ENCODE data around the gene CIAO2A. TPM values are rescaled to one million over a fixed set of nuclear protein-coding genes. Genes with fewer than 3 reads are reported as not detected.

Gene CIAO2A
- total RNA-seq, 6 experiments from 2014 or later = 46.5 to 61.1 (median 53.2) TPM

GRCh38 chr15:64072812-64073211 is 20.8 kb downstream of the CIAO2A start:
- Mint-ChIP-seq H3K27me3 (ENCODE audit: insufficient read depth) (no peaks in the 10 kb centered on the region), H3K9me3 (no peaks in the 10 kb centered on the region), H3K4me1 (ENCODE audit: low read depth) (peaks cover 42% of the 10 kb centered on the region), H3K27ac (peak overlapping the region; percentile 82), H3K36me3 (ENCODE audit: low read depth) (peaks cover 23% of the 10 kb centered on the region), H3K4me3 (peak overlapping the region; percentile 31; the same call in 1 of the 2 replicates)
- TF ChIP-seq CTCF (IDR thresholded peaks at IDR 0.05) = no peak
- DNase-seq = no peak

- H3K27ac Mint-ChIP-seq = peak overlapping the region; percentile 82
These were observed 21.5 kb downstream of the CIAO2A start for GRCh38 chr15:64071931-64072765.

GRCh38 chr15:64070965-64071851 is 22.4 kb downstream of the CIAO2A start:
- Mint-ChIP-seq H3K36me3 (ENCODE audit: low read depth) (peaks cover 23% of the 10 kb centered on the region), H3K4me3 (peak overlapping the region; percentile 6), H3K27ac (peak overlapping the region; percentile 82), H3K27me3 (ENCODE audit: insufficient read depth) (no peaks in the 10 kb centered on the region), H3K4me1 (ENCODE audit: low read depth) (peaks cover 49% of the 10 kb centered on the region), H3K9me3 (no peaks in the 10 kb centered on the region)
- DNase-seq = peak; percentile 84
- TF ChIP-seq CTCF (IDR thresholded peaks at IDR 0.05) = no peak

More at GRCh38 chr15:64071931-64072765, 21.5 kb downstream of the CIAO2A start:
- Mint-ChIP-seq H3K4me1 (ENCODE audit: low read depth) (peaks cover 49% of the 10 kb centered on the region), H3K4me3 (peak overlapping the region; percentile 31), H3K27me3 (ENCODE audit: insufficient read depth) (no peaks in the 10 kb centered on the region), H3K9me3 (no peaks in the 10 kb centered on the region), H3K36me3 (ENCODE audit: low read depth) (peaks cover 23% of the 10 kb centered on the region)
- no peak for DNase-seq
- no peak for TF ChIP-seq CTCF (IDR thresholded peaks at IDR 0.05)

- Mint-ChIP-seq H3K9me3 (no peaks in the 10 kb centered on the region), H3K27me3 (ENCODE audit: insufficient read depth) (no peaks in the 10 kb centered on the region), H3K36me3 (ENCODE audit: low read depth) (peaks cover 22% of the 10 kb centered on the region), H3K4me3 (no peak overlapping the region), H3K27ac (peak overlapping the region; percentile 9; the same call in 1 of the 2 replicates), H3K4me1 (ENCODE audit: low read depth) (peaks cover 49% of the 10 kb centered on the region)
- DNase-seq = no peak
- no peak for TF ChIP-seq CTCF (IDR thresholded peaks at IDR 0.05)
These were observed 23.5 kb downstream of the CIAO2A start for GRCh38 chr15:64070106-64070505.

GRCh38 chr15:64068133-64068532 is 25.5 kb downstream of the CIAO2A start:
- H3K27me3 Mint-ChIP-seq (ENCODE audit: insufficient read depth) = no peaks in the 10 kb centered on the region
- no peak overlapping the region for H3K4me3 Mint-ChIP-seq
- DNase-seq = no peak
- TF ChIP-seq CTCF (IDR thresholded peaks at IDR 0.05) = no peak
- peaks cover 12% of the 10 kb centered on the region for H3K36me3 Mint-ChIP-seq (ENCODE audit: low read depth)
- no peak overlapping the region for H3K27ac Mint-ChIP-seq
- H3K9me3 Mint-ChIP-seq = no peaks in the 10 kb centered on the region
- H3K4me1 Mint-ChIP-seq (ENCODE audit: low read depth) = peaks cover 41% of the 10 kb centered on the region

Data from HFFc6 (cell line).